Transverse colon (tissue), 4 donors: Measurements from ENCODE around the gene FAM210A.

Experiments used
- EP300 ChIP-seq: sonication (generic); formaldehyde crosslinking; IDR thresholded peaks from one replicate; pipeline ENCODE4 v1.6.1; 2017; ENCODE audit warnings: antibody characterized with exemption, low read depth
- POLR2A ChIP-seq: fragments of 450-650 bp; IDR thresholded peaks from one replicate; pipeline ENCODE4 v1.6.1; 2016; ENCODE audit warnings: antibody characterized with exemption, mild to moderate bottlenecking, moderate library complexity
- POLR2AphosphoS5 ChIP-seq, 3 donors: sonication (generic); formaldehyde crosslinking; IDR thresholded peaks; one replicate each; pipeline ENCODE4 v1.6.1; 2016; ENCODE audit warnings: antibody characterized with exemption in 3 of 3
- TF ChIP-seq, protein P1 (sequence below), 5 experiments: fragments of 200-600 bp in 3 of 5; fragments of 450-650 bp in 2 of 5; sonication (generic) in 3 of 5; IDR thresholded peaks; 1 replicate in 2 of 5; 2 replicates in 3 of 5; pipeline ENCODE4 v1.5.1; 2016 to 2017; ENCODE audit warnings: antibody characterized with exemption in 5 of 5, inconsistent platforms in 3 of 5, mild to moderate bottlenecking in 2 of 5, moderate library complexity in 1 of 5

DNA sequence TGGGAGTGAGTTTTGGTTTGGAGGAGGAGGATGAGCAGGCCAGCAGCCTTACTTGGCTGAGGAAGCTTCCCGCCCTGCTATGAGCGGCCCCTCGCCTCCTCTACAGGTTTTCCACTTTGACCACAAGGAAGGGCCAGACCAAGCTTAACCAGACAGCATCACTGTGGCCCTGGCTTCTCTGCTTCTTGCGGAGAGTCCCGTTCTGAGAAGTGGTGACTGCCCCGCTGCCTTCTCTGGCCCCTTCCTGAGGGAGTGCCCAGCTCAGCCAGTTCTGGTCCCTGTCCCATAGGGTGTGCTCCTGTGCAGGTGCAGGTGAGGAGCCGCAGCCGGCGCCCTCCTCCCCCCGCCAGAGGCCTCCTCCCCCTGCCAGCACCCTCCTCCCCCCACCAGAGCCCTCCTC lies 101.0 kb downstream of the FAM210A start:
- no peak for TF ChIP-seq POLR2AphosphoS5 (IDR thresholded peaks at IDR 0.05)
- TF ChIP-seq, protein P1, sequence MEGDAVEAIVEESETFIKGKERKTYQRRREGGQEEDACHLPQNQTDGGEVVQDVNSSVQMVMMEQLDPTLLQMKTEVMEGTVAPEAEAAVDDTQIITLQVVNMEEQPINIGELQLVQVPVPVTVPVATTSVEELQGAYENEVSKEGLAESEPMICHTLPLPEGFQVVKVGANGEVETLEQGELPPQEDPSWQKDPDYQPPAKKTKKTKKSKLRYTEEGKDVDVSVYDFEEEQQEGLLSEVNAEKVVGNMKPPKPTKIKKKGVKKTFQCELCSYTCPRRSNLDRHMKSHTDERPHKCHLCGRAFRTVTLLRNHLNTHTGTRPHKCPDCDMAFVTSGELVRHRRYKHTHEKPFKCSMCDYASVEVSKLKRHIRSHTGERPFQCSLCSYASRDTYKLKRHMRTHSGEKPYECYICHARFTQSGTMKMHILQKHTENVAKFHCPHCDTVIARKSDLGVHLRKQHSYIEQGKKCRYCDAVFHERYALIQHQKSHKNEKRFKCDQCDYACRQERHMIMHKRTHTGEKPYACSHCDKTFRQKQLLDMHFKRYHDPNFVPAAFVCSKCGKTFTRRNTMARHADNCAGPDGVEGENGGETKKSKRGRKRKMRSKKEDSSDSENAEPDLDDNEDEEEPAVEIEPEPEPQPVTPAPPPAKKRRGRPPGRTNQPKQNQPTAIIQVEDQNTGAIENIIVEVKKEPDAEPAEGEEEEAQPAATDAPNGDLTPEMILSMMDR (IDR thresholded peaks at IDR 0.05): no peak
- no peak for TF ChIP-seq EP300
- no peak for TF ChIP-seq POLR2A
